Measurements from ENCODE around the gene TBPL1.

- no peak for TF ChIP-seq GABPA (IDR thresholded peaks at IDR 0.05; ENCODE audit: low read depth)
- no peak for TF ChIP-seq RFX5 (IDR thresholded peaks at IDR 0.05; ENCODE audit: low read depth, low read length)
- TF ChIP-seq POLR2A (IDR thresholded peaks at IDR 0.05; ENCODE audit: low read depth, low read length): no peak
- TF ChIP-seq SUZ12 (IDR thresholded peaks at IDR 0.05; ENCODE audit: unreplicated experiment): no peak
- TF ChIP-seq CHD4 (IDR thresholded peaks at IDR 0.05): no peak
Observed at GRCh38 chr6:134039116-134039515, 86.1 kb downstream of the TBPL1 start.
